HG03139 (cell line): ENCODE data around the gene TLR7.

Experiments
- ATAC-seq: cut with Tn5 transposase; IDR thresholded peaks from one replicate; pipeline ENCODE4 v1.9.1; 2021; ENCODE audit not compliant: unreplicated experiment

Gene TLR7

DNA sequence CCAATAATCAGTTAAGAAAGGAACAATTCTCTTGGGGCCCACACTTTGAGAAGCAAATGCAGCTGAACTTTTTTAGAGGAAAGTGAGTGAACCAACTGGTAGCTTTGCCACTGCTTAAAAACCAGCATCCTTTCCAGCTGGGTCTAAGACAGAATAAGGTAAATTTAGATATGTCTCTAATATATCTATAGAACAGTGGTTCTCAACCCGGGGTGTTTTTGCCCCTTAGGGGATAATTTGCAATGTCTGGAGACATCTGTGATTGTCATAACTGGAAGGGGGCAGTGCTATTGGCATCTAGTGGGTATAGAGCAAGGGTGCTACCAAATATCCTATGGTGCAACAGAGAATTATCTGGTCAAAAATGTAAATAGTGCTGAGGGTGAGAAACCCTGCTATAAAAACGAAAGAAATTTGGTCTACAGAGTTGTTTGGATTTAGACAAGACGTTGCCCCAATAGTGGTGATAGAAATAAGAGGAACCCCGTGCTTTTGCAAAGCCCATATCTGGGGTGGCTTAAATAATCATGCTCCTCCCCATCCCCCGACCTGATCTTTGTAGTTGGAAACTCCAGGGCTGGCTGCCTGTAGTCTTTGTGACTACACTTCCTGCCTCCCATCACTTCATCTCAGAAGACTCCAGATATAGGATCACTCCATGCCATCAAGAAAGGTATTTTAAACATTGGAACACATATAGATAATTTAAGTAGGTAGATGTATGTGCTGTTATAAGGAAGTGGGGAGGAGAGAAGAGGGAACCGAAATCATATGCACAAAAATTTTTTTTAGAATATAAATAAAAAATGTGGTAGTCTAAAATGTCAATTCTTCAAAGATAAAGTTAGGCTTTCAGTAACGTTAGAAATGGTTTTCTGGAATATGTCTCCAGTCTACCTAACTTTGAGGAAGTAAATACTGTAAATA, at the start of gene TLR7:
TLR7 (plus strand) TSS at position 622 of the 927 bp plus-strand sequence. CDS start 507 bp downstream, outside the sequence.
- ATAC-seq: no peak

DNA sequence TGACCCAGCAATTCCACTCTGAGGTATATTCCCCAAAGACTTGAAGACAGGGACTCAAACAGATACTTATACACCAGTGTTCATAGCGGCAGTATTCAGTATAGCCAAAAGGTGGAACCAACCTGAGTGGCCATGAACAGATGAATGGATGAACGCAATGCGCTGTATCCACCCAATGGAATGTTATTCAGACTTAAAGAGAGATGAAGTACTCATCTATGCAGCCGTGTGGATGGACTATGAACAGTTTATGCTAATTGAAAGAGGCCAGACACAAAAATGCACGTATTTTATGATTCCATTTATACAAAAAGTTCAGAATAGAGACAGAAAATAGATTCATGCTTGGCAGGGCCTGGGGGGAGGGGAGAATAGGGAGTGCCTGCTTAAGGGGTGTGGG, 49.3 kb upstream of the TLR7 start:
- no peak for ATAC-seq

DNA sequence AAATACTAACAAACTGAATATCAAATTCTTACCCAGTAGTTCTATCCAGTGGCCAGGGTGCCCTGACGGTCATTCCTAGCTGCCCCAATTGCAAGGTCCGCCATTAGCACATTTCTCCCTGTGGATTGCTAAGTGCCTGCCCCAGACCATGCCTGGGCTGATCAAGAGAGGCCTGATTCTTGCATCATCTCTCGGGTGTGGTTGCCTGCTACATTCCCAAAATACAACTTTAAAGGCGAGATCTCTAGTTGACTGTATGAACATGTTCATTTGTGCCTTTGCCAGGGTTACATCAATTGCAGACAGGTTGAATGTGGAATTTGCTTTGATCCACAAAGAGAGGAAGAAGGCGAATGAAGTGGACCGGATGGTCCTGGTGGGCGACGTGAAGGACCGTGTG, 47.6 kb upstream of the TLR7 start:
- no peak for ATAC-seq

DNA sequence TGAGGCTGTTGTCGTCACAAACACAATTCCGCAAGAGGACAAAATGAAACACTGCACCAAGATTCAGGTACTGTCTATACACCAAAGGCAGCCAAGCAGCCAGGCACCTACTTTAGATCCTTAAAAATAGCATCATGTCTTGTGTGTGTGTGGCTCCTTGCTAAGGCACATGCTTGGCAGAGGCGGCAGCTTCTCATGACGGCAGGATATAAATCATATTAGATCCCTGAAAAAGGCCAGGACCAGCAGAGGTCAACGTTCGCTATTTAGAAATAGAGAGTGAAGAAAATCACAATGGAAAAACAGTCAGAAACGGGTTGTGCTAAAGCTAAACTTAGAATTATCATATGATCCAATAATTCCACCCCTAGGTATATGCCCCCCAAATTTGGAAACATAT, 46.1 kb upstream of the TLR7 start:
- no peak for ATAC-seq

DNA sequence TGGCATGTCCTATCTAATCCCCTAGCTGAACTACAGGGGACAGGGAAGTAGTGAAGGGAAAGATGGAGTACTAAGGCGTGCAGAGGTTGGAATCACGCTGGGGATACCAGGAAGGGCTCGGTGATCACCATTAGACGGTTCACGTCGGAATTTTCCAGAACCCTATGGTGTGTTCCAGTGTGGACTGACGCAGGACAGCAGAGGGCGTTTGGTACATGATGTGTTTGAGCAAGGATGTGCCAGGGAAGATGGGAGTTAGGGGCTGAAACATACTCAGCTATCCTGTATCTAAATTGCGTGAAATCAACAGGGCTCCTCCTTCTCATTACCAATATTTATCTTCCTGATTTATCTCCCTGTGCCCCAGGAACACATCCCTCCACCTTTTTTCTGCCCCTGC, 41.9 kb upstream of the TLR7 start:
- no peak for ATAC-seq

DNA sequence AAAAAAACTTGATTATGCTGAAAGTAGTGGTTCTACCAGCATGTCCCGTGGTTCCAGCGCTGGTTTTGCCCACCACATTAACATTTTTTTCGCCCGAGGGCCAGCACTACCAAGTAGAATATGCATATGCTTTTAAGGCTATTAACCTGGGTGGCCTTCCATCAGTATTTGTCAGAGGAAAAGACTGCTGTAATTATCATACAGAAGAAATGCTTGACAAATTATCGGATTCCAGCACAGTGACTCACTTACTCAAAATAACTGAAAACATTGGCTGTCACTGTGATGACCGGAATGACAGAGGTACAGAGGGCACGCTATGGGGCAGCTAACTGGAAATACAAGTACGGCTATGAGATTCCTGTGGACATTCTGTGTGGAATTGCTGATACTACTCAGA, 41.1 kb upstream of the TLR7 start:
- no peak for ATAC-seq

DNA sequence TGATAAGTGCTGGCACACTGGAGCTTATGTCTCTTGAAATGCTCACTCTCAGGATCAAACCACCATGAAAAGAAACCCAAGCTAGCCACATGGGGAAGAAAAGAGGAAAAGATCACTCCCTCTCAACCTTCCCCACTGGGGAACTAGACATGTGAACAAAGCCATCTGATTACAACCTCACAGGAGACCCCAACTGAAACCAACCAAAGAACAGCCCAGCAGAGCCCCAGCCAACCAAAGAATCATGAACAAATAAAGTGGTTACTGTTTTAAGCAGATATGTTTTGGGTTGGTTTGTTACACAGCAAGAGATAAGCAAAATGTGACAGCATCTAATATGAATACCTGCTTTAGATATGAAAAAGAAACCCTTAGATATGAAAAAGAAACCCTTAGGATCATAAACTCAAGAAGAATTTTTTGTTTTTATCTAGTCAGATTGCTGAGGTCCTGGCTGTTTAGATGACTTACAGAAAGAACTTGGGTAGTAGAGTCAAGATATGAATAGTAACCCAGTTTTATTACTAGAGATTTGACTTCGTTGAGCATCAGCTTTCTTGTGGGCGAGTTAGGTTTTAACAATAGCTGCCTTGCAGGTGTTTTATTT, 23.7 kb upstream of the TLR7 start:
- ATAC-seq: peak; percentile 16

DNA sequence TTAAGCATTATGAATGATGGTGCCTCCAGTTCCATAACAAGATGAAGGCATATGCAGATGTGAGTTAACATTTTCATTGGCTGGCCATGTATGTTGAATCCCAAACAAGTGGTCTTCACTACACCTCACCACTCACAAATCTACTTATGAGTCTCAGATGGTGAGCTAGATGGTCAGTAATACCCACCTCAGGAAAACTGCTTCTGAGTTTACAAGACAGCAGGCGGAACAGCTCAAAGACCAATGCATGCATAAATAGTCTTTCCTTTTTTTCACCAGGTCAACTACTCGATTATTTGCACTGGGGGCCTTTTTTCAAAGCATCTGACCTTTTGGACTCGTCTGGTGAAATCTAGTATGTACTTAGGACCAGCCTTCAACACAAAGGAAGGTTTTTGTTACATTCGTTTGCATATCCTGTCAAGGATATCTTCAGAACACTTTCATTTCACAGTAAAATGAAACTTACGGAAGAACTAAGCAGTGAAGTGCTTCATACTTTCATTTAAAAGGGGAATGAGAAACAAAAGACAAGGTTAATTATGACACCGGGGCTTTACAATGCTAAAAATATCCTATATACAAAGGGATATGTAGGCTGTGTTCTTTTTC, 23.1 kb upstream of the TLR7 start:
- ATAC-seq: peak; percentile 88

DNA sequence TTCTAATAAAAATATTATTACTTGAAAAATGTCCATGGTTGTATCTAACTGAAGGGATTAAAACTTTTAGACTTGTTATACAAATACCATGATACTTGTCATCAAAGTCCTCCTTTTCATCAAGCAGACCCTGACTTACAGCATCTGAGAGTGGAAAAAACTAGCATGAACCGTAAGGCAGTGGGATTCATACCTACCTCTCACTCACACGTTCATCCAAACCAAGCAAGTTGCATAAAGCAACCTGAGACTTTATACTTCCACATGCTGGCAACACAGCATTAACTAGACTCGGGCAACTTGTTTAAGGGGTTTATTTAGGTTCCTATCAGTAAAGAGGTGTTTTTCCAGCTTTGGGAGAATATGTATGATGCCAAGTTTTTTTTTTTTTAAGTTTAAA, 22.6 kb upstream of the TLR7 start:
- ATAC-seq: peak; percentile 21

DNA sequence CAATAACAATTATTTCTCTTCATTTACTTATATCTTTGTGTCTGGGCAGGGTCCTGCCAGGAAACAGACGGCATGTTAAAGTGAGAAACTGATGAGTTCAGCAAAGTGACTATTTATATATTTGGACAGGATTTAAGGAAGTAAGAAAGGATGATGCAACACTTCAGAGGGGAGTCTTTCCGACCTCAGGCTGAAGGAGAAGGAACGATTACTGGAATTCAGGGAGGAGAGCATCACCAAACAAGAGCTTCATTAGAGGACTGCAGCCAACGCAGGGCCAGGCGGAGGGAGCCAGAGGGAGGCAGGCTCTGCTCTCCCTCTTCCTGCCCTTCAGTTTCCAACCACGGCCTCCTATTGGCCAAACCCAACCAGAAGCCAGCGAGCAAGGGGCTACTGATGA, 1.5 kb upstream of the TLR7 start:
- ATAC-seq: no peak

DNA sequence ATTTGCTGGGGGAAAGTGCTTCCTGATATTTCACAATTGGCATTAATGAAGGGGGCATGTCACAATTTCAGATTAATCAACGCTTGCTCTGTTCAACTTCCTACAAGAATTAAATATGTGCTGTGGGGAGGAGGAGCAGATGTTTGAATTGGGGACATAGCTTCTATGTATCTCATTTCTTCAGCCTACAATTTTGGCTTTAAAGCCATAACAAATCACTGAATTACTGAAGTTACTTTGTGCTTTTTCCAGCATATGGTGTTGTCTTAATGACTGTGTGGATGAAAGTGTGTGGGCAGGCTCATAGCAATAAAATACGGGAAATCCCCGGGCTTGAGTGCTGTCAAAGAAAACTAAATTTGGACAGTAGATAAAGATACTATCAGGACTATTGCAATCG, 813 bp downstream of the TLR7 start:
- no peak for ATAC-seq

DNA sequence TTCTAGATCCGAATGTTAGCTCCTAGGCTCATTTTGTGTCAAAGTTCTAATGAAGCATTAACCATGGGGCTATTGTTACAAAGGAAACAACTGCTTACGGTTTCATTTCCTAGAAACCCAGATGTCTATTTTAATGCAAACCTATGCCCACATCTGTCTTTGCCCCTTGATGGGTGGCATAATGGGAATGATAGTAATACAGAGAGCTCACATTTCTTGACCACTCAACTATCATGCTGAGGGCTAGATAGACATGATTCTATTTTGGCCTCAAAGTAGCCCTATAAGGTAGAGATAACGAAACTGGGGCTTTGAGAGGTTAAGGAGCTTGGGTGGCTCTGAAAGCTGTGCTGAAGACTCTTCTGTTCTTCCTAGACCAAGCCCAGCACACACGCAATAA, 1.9 kb downstream of the TLR7 start:
- no peak for ATAC-seq

DNA sequence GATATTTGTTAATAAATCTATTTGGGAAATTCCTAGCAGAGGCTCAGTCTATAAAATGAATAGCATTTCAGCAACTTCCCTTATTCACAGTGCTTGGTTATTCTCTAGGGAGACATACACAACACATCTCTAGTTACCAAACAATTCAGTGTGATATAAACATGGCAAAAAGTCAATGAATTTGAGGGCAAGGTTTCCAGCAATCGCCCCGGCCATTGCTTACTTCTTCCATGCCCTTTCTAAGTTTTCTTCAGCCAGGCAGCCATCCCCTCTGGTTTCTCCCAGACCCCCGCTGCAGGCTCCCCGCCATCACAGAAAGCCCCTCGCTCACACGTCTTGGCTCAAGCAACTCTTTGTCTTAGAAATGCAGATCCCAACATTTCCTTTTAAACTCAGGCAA, 4.4 kb downstream of the TLR7 start:
- ATAC-seq: no peak

DNA sequence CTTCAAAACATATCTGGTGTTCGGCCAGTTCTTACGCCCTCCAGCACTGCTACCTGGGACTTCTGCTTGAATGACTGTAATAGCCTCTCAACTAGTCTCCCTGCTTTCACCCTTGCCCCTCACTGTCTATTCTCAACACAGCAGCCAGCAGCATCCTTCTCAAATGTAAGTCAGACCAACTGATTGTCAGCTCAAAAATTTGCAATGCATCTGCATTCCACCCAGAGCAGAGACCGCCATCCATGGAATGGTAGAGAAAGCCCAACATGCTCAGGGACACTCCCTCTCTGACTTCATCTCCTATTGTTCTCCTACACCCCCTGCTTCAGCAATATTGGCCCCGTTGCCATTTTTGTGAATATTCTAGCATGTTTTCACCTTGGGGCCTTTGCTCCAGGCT, 5.9 kb downstream of the TLR7 start:
- no peak for ATAC-seq

DNA sequence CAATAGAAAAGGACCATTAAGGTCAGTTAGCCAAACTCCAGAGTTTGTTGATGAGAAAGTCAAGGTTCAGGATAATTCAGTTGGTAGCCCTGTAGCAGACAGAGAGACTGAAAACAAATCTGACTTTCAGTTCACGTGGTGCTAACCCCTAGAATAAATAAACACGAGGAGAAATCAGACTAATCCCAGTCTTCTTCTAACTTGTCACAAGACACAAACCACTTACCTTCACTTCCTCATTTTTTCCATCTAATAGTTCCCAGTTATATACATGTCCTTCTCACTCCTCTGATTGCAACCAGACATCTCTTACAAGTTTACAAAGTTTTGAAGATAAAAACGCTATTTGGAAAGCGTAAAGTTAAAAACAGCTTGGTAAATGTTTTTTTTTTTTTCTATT, 7.7 kb downstream of the TLR7 start:
- no peak for ATAC-seq

DNA sequence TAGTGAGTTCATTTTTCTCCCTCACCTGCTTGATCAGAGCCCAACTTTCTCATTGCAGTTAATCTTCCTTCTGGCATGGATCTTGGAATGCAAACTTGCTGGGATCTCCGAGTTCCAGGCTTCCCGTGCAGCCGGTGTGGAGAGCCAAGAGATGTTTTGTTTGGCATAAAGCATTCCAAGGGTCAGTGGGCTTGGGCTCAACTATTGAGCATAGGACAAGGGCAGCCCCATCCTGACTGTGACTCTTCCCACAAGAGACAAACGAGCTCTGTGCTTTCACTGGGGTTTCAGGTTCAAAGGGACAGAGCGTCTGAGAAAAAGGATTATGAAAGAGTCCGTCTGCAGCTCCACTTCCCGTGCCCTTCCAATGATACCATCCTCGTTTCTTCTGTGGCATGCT, 10.5 kb downstream of the TLR7 start:
- no peak for ATAC-seq

DNA sequence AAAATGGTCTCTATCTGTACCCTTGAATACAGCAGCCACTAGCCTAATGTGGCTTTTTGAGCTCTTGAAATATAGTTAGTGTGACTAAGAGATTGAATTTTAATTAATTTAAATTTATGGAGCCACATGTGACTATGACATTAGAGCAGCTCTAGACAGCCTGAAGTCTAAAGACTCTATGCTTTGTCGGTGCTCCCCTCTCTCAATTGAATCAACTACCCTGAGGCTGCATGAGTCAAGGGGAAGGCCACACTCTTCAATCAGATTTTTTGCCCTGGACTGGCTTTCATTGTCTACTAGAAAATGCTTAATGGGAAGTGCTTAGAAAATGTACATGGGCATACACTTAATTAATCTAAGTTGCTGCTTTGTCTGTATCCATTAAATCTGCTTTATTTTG, 11.7 kb downstream of the TLR7 start:
- no peak for ATAC-seq

DNA sequence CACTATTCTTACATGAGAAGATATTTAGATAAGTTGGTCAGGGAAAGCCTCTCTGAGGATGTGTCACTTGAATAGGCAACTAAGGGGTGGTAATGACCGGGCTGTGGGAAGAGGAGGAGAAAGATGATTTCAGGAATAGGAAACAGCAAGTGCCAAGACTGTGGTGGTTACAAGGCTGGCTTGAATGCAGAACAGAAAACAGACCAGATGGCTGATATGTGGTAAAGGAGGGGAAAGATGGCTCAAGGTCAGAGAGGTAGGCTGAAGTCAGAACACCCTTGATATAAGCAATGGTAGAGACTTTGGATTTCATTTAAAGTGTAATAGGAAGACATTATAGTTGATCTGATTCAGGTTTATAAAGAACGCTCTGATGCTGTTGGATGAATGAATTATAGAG, 15.0 kb downstream of the TLR7 start:
- no peak for ATAC-seq

DNA sequence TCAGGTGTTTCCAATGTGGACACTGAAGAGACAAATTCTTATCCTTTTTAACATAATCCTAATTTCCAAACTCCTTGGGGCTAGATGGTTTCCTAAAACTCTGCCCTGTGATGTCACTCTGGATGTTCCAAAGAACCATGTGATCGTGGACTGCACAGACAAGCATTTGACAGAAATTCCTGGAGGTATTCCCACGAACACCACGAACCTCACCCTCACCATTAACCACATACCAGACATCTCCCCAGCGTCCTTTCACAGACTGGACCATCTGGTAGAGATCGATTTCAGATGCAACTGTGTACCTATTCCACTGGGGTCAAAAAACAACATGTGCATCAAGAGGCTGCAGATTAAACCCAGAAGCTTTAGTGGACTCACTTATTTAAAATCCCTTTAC, 18.6 kb downstream of the TLR7 start:
- no peak for ATAC-seq

DNA sequence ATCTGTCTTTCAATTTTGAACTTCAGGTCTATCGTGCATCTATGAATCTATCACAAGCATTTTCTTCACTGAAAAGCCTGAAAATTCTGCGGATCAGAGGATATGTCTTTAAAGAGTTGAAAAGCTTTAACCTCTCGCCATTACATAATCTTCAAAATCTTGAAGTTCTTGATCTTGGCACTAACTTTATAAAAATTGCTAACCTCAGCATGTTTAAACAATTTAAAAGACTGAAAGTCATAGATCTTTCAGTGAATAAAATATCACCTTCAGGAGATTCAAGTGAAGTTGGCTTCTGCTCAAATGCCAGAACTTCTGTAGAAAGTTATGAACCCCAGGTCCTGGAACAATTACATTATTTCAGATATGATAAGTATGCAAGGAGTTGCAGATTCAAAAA, 19.7 kb downstream of the TLR7 start:
- ATAC-seq: no peak

DNA sequence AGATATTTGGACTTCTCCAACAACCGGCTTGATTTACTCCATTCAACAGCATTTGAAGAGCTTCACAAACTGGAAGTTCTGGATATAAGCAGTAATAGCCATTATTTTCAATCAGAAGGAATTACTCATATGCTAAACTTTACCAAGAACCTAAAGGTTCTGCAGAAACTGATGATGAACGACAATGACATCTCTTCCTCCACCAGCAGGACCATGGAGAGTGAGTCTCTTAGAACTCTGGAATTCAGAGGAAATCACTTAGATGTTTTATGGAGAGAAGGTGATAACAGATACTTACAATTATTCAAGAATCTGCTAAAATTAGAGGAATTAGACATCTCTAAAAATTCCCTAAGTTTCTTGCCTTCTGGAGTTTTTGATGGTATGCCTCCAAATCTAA, 20.3 kb downstream of the TLR7 start:
- no peak for ATAC-seq

DNA sequence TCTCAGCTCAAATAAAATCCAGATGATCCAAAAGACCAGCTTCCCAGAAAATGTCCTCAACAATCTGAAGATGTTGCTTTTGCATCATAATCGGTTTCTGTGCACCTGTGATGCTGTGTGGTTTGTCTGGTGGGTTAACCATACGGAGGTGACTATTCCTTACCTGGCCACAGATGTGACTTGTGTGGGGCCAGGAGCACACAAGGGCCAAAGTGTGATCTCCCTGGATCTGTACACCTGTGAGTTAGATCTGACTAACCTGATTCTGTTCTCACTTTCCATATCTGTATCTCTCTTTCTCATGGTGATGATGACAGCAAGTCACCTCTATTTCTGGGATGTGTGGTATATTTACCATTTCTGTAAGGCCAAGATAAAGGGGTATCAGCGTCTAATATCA, 20.9 kb downstream of the TLR7 start:
- no peak for ATAC-seq
